GM19099 (cell line): ENCODE data around the gene ADCY10.

Source experiments
- POLR2A ChIP-seq: IDR thresholded peaks from 3 replicates; pipeline ENCODE4 v1.6.1; 2011; ENCODE audit warnings: low read depth; ENCODE audit not compliant: insufficient read length; ENCODE audit errors: extremely low read depth

ADCY10 gene

GRCh38 chr1:167799747-167800146 lies 114.2 kb downstream of the ADCY10 start:
- no peak for TF ChIP-seq POLR2A

- TF ChIP-seq POLR2A: no peak
Observed at GRCh38 chr1:167798952-167799351, 115.0 kb downstream of the ADCY10 start.

GRCh38 chr1:167797015-167797414 lies 116.9 kb downstream of the ADCY10 start:
- TF ChIP-seq POLR2A: no peak

GRCh38 chr1:167795810-167796740 lies 117.9 kb downstream of the ADCY10 start:
- TF ChIP-seq POLR2A: no peak

GRCh38 chr1:167794043-167794442 lies 119.9 kb downstream of the ADCY10 start:
- TF ChIP-seq POLR2A: no peak

- TF ChIP-seq POLR2A: no peak
Observed at GRCh38 chr1:167792188-167792565, 121.8 kb downstream of the ADCY10 start.

GRCh38 chr1:167791281-167792187 lies 122.4 kb downstream of the ADCY10 start:
- no peak for TF ChIP-seq POLR2A

- no peak for TF ChIP-seq POLR2A
Observed at GRCh38 chr1:167790117-167790516, 123.8 kb downstream of the ADCY10 start.

- TF ChIP-seq POLR2A: no peak
Observed at GRCh38 chr1:167789501-167789900, 124.4 kb downstream of the ADCY10 start.

- TF ChIP-seq POLR2A: no peak
Observed at GRCh38 chr1:167786502-167786901, 127.4 kb downstream of the ADCY10 start.

GRCh38 chr1:167784876-167785550 lies 128.9 kb downstream of the ADCY10 start:
- no peak for TF ChIP-seq POLR2A

GRCh38 chr1:167782946-167783345 lies 131.0 kb downstream of the ADCY10 start:
- no peak for TF ChIP-seq POLR2A

- no peak for TF ChIP-seq POLR2A
Observed at GRCh38 chr1:167781558-167781957, 132.4 kb downstream of the ADCY10 start.

GRCh38 chr1:167777269-167777650 lies 136.7 kb downstream of the ADCY10 start:
- no peak for TF ChIP-seq POLR2A
